GM21737 (cell line): ENCODE data around the gene AMFR.

Experiments
- ATAC-seq: cut with Tn5 transposase; IDR thresholded peaks from one replicate; pipeline ENCODE4 v1.9.1; 2021; ENCODE audit warnings: mild to moderate bottlenecking, moderate library complexity; ENCODE audit not compliant: unreplicated experiment

The AMFR gene

GRCh38 chr16:56349711-56350161 lies 75.6 kb downstream of the AMFR start:
- ATAC-seq: no peak

GRCh38 chr16:56349086-56349415 lies 76.3 kb downstream of the AMFR start:
- no peak for ATAC-seq

- no peak for ATAC-seq
Observed at GRCh38 chr16:56348168-56349085, 76.9 kb downstream of the AMFR start.

- ATAC-seq: no peak
Observed at GRCh38 chr16:56347670-56348069, 77.7 kb downstream of the AMFR start.

- no peak for ATAC-seq
Observed at GRCh38 chr16:56347166-56347565, 78.2 kb downstream of the AMFR start.

- ATAC-seq: no peak
Observed at GRCh38 chr16:56346131-56346890, 79.0 kb downstream of the AMFR start.

- no peak for ATAC-seq
Observed at GRCh38 chr16:56345406-56346050, 79.8 kb downstream of the AMFR start.

- no peak for ATAC-seq
Observed at GRCh38 chr16:56344518-56345405, 80.6 kb downstream of the AMFR start.

GRCh38 chr16:56343661-56344517 lies 81.5 kb downstream of the AMFR start:
- no peak for ATAC-seq

GRCh38 chr16:56341656-56342399 lies 83.5 kb downstream of the AMFR start:
- ATAC-seq: no peak

- no peak for ATAC-seq
Observed at GRCh38 chr16:56340864-56341365, 84.4 kb downstream of the AMFR start.

- no peak for ATAC-seq
Observed at GRCh38 chr16:56340416-56340815, 84.9 kb downstream of the AMFR start.

GRCh38 chr16:56339431-56340195 lies 85.7 kb downstream of the AMFR start:
- ATAC-seq: no peak

- no peak for ATAC-seq
Observed at GRCh38 chr16:56338566-56339318, 86.6 kb downstream of the AMFR start.

- ATAC-seq: no peak
Observed at GRCh38 chr16:56337858-56338325, 87.5 kb downstream of the AMFR start.

GRCh38 chr16:56337131-56337857 lies 88.1 kb downstream of the AMFR start:
- no peak for ATAC-seq
